H1 (cell line): Measurements from ENCODE around the gene SPACA5.

ENCODE experiments used
- BRCA1 ChIP-seq: IDR thresholded peaks from 2 replicates; pipeline ENCODE4 v1.6.1; 2012; ENCODE audit warnings: low read depth, low read length, improper control_type of control experiment
- CHD7 ChIP-seq: fragments of 300-600 bp; sonication (generic); IDR thresholded peaks from 2 replicates; pipeline ENCODE4 v1.7.1; 2012; ENCODE audit warnings: low read length, moderate library complexity, mild to moderate bottlenecking, inconsistent platforms; ENCODE audit not compliant: insufficient replicate concordance
- GABPA ChIP-seq: IDR thresholded peaks from 2 replicates; pipeline ENCODE4 v1.6.1; 2011; ENCODE audit warnings: mild to moderate bottlenecking, low read length, moderate library complexity, borderline replicate concordance; ENCODE audit not compliant: insufficient read depth
- HDAC2 ChIP-seq, 2 experiments: fragments of 300-600 bp in 1 of 2; sonication (generic) in 1 of 2; IDR thresholded peaks; 2 replicates each; pipeline ENCODE4 v1.6.1; 2011 to 2012; ENCODE audit warnings: low read depth in 2 of 2, low read length in 2 of 2, mild to moderate bottlenecking in 2 of 2, moderate library complexity in 2 of 2, borderline replicate concordance in 1 of 2, inconsistent platforms in 1 of 2
- POLR2A ChIP-seq, 2 experiments: IDR thresholded peaks; 1 replicate in 1 of 2; 2 replicates in 1 of 2; pipeline ENCODE4 v1.6.1; 2011; ENCODE audit warnings: low read depth in 2 of 2, low read length in 2 of 2, mild to moderate bottlenecking in 2 of 2; ENCODE audit errors: control extremely low read depth in 1 of 2
- POLR2AphosphoS5 ChIP-seq: IDR thresholded peaks from 2 replicates; pipeline ENCODE4 v1.6.1; 2011; ENCODE audit warnings: low read depth, low read length
- SP4 ChIP-seq: IDR thresholded peaks from 2 replicates; pipeline ENCODE4 v1.6.1; 2012; ENCODE audit warnings: low read length, inconsistent platforms
- USF2 ChIP-seq: IDR thresholded peaks from 2 replicates; pipeline ENCODE4 v1.6.1; 2011; ENCODE audit warnings: low read length, improper control_type of control experiment
- ZNF274 ChIP-seq: IDR thresholded peaks from 2 replicates; pipeline ENCODE4 v1.7.0; 2012; ENCODE audit warnings: low read length, borderline replicate concordance; ENCODE audit errors: extremely low read depth
- TF ChIP-seq, protein P1 (sequence below), 3 experiments: IDR thresholded peaks; 1 replicate in 2 of 3; 2 replicates in 1 of 3; pipeline versions ENCODE4 v1.5.1 to v1.6.1; 2011; ENCODE audit warnings: low read length in 3 of 3, mild to moderate bottlenecking in 3 of 3, inconsistent platforms in 2 of 3, low read depth in 1 of 3, moderate library complexity in 1 of 3; ENCODE audit not compliant: insufficient read depth in 1 of 3; ENCODE audit errors: control extremely low read depth in 1 of 3

DNA sequence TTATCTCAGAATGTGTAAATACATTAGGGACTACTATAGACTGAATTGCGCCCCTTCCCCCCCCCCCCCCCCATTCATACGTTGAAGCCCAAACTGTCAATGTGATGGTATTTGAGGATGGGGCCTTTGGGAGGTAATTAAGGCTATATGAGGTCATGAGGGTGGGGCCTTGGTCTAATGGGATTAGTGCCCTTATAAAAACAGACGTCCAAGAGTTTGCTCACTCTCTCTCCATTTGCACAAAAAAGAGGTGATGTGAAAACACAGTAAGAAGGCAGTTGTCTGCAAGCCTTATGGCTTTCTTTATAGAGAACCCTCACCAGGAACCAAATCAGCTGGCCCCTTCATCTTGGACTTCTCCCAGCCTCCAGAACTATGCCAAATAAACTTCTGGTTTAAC is 15.3 kb downstream of the SPACA5 start:
- no peak for TF ChIP-seq POLR2A (IDR thresholded peaks at IDR 0.05; ENCODE audit: control extremely low read depth in 1 of 2, low read depth in 2 of 2, low read length in 2 of 2)
- no peak for TF ChIP-seq POLR2AphosphoS5
- TF ChIP-seq CHD7: no peak
- TF ChIP-seq, protein P1, sequence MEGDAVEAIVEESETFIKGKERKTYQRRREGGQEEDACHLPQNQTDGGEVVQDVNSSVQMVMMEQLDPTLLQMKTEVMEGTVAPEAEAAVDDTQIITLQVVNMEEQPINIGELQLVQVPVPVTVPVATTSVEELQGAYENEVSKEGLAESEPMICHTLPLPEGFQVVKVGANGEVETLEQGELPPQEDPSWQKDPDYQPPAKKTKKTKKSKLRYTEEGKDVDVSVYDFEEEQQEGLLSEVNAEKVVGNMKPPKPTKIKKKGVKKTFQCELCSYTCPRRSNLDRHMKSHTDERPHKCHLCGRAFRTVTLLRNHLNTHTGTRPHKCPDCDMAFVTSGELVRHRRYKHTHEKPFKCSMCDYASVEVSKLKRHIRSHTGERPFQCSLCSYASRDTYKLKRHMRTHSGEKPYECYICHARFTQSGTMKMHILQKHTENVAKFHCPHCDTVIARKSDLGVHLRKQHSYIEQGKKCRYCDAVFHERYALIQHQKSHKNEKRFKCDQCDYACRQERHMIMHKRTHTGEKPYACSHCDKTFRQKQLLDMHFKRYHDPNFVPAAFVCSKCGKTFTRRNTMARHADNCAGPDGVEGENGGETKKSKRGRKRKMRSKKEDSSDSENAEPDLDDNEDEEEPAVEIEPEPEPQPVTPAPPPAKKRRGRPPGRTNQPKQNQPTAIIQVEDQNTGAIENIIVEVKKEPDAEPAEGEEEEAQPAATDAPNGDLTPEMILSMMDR (IDR thresholded peaks at IDR 0.05; ENCODE audit: control extremely low read depth in 1 of 3, insufficient read depth in 1 of 3, low read depth in 1 of 3, low read length in 3 of 3): no peak
- TF ChIP-seq GABPA: no peak
- TF ChIP-seq SP4: no peak
- no peak for TF ChIP-seq ZNF274
- no peak for TF ChIP-seq USF2
- TF ChIP-seq HDAC2 (IDR thresholded peaks at IDR 0.05; ENCODE audit: borderline replicate concordance in 1 of 2, low read depth in 2 of 2, low read length in 2 of 2): no peak
- no peak for TF ChIP-seq BRCA1
